ENCODE data around the gene LATS2. TPM values are rescaled to one million over a fixed set of nuclear protein-coding genes. Genes with fewer than 3 reads are reported as not detected.

LATS2 gene
- total and polyA plus RNA-seq, 2 of the 8 experiments (the other 6 are each of a cell fraction or from before 2014, with no cell fraction given), result 8.3 to 26.2 TPM

DNA sequence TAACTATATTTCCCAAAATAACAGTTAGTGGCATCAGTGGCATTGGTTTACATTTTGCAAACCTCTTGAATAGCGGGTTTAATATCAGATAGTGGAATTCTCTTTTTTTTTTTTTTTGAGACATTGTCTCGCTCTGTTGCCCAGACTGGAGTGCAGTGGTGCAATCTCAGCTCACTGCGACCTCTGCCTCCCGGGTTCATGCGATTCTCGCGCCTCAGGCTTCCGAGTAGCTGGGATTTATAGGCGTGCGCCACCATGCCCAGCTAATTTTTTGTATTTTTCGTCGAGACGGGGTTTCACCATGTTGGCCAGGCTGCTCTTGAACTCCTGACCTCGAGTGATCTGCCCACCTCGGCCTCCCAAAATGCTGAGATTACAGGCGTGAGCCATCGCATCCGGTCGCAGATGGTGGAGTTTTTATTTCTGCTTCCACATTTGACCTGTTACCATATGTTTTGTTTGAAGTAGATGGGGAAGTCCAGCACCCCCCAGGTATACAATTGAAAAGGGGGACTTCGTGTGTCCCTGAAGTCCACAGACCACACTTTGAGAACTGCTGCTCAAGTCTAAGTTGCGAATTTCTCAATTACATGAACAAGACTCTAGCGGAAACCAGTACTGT lies 118.3 kb downstream of the LATS2 start:
- Histone ChIP-seq H3K79me2 (ENCODE audit: control insufficient read depth in 1 of 2, insufficient read depth in 2 of 2, low read length in 2 of 2) (no peaks in the 10 kb centered on the region), H3K23me2 (ENCODE audit: low read depth, low read length) (no peaks in the 10 kb centered on the region; the same call in 1 of the 2 replicates), H3K4me1 (replicated peaks in 1 of 4; ENCODE audit: control insufficient read depth in 3 of 4, insufficient read depth in 4 of 4, low read length in 3 of 4) (peaks cover 0 to 3% (median under 1%) of the 10 kb centered on the region in 4 experiments; a peak in 2 of 7 replicates), H3K4me2 (ENCODE audit: insufficient read depth in 1 of 2, low read depth in 2 of 2, low read length in 2 of 2) (no peak overlapping the region), H2AFZ (ENCODE audit: low read length) (no peak overlapping the region), H4K8ac (ENCODE audit: extremely low read depth, insufficient read depth, low read length) (no peak overlapping the region), H3K9me3 (ENCODE audit: insufficient read depth in 2 of 2, low read depth in 1 of 2, low read length in 1 of 2) (no peaks in the 10 kb centered on the region), H3K4me3 (ENCODE audit: extremely low read depth in 1 of 4, insufficient read depth in 2 of 4, low read depth in 3 of 4, low read length in 4 of 4) (no peak overlapping the region), H3K14ac (ENCODE audit: insufficient read length) (no peak overlapping the region), H3K36me3 (ENCODE audit: control insufficient read depth in 2 of 4, insufficient read depth in 4 of 4, low read length in 3 of 4) (no peaks in the 10 kb centered on the region), H2BK15ac (ENCODE audit: low read length) (no peak overlapping the region), H3K4ac (replicated peaks; ENCODE audit: insufficient read length, low read depth, low read length) (no peak overlapping the region), H2BK20ac (ENCODE audit: low read length) (no peak overlapping the region), H4K5ac (ENCODE audit: insufficient read length, low read depth, low read length) (no peak overlapping the region), H3K79me1 (ENCODE audit: low read depth, low read length) (no peaks in the 10 kb centered on the region), H3K23ac (ENCODE audit: insufficient read length) (no peak overlapping the region), H3K9ac (replicated peaks in 1 of 4; ENCODE audit: extremely low read depth in 1 of 4, low read depth in 3 of 4, low read length in 3 of 4) (no peak overlapping the region), H4K20me1 (replicated peaks in 1 of 2; ENCODE audit: control insufficient read depth in 1 of 2, insufficient read depth in 2 of 2, low read length in 2 of 2) (no peaks in the 10 kb centered on the region), H3K56ac (replicated peaks; ENCODE audit: insufficient read length, low read depth, low read length) (no peak overlapping the region), H3K27ac (ENCODE audit: low read depth, low read length) (no peak overlapping the region), H3K27me3 (replicated peaks in 1 of 4; ENCODE audit: control insufficient read depth in 3 of 4, extremely low read depth in 1 of 4, insufficient read depth in 3 of 4, low read length in 3 of 4) (peaks cover 0 to 19% (median 10%) of the 10 kb centered on the region in 4 experiments; a peak in 6 of 7 replicates), H4K91ac (replicated peaks; ENCODE audit: insufficient read length, low read length) (no peak overlapping the region), H2BK12ac (ENCODE audit: low read depth, low read length) (no peak overlapping the region), H3K18ac (ENCODE audit: extremely low read depth, low read length) (no peak overlapping the region), H2BK120ac (replicated peaks; ENCODE audit: low read depth, low read length) (no peak overlapping the region), H2BK5ac (ENCODE audit: low read depth, low read length) (no peak overlapping the region), H2AK5ac (ENCODE audit: low read depth, low read length) (no peak overlapping the region)
- DNase-seq (ENCODE audit: low read depth in 1 of 2, low spot score in 2 of 2), result no peak
- POLR2A ChIA-PET (ENCODE audit: partially characterized antibody), result interaction anchor here (1.1 to 3.3 kb wide), 3 partner anchors 117 to 234 kb away, joined by 3 to 9 read pairs (median 5); partner anchors contain the start of genes MRPL57 and SKA3
- CTCF ChIA-PET (ENCODE audit: partially characterized antibody), result interaction anchor here (0.8 to 3.1 kb wide), 16 partner anchors 8 to 537 kb away, joined by 3 to 15 read pairs (median 3); partner anchors contain the start of genes MRPL57 and SKA3
- FAIRE-seq, result no peak
- WGBS, 2 experiments (ENCODE audit: extremely low coverage in 1 of 2, insufficient coverage in 1 of 2, insufficient read length in 1 of 2, insufficient replicate concordance in 2 of 2, low coverage in 1 of 2, low lambda C conversion rate in 2 of 2, missing lambda C conversion rate in 1 of 2), result 91% methylated on average over 22 of the region's 22 CpGs; no CpG with 5 or more reads in 1 of the 2 experiments
- TF ChIP-seq CTBP2 (IDR thresholded peaks at IDR 0.05; ENCODE audit: borderline replicate concordance, insufficient read depth, insufficient read length, low read length) (no peak), RNF2 (IDR thresholded peaks at IDR 0.05; ENCODE audit: borderline replicate concordance, low read depth, low read length, missing control alignments, poor library complexity, severe bottlenecking) (no peak), CHD2 (IDR thresholded peaks at IDR 0.05; ENCODE audit: low read length) (no peak), HDAC2 (IDR thresholded peaks at IDR 0.05; ENCODE audit: borderline replicate concordance in 1 of 2, low read depth in 2 of 2, low read length in 2 of 2) (no peak), ATF3 (IDR thresholded peaks at IDR 0.05; ENCODE audit: insufficient read depth, low read depth, low read length) (no peak), EZH2 (IDR thresholded peaks at IDR 0.05; ENCODE audit: low read depth, low read length, severe bottlenecking) (no peak), KDM1A (IDR thresholded peaks at IDR 0.05; ENCODE audit: borderline replicate concordance, low read length) (no peak), CHD1 (IDR thresholded peaks at IDR 0.05; ENCODE audit: low read depth, low read length) (no peak), POLR2A (IDR thresholded peaks at IDR 0.05; ENCODE audit: control extremely low read depth in 1 of 2, low read depth in 2 of 2, low read length in 2 of 2) (no peak), JUN (IDR thresholded peaks at IDR 0.05; ENCODE audit: low read depth, low read length) (no peak), CEBPB (IDR thresholded peaks at IDR 0.05; ENCODE audit: low read depth, low read length) (no peak), EGR1 (IDR thresholded peaks at IDR 0.05; ENCODE audit: borderline replicate concordance, low read depth, low read length) (no peak)
